BE2C (cell line): ENCODE data around the gene DUSP14.
"Not testable (repeated sequence)": the region's sequence is repeated elsewhere in the genome, so short reads cannot be mapped to it uniquely, and the experiment has no call there.

Experiments
- DNase-seq: peaks from one replicate; pipeline ENCODE4 v3.0.0-alpha.2; 2020
- H3K27me3 ChIP-seq: fragments of 250-450 bp; sonication (Bioruptor Pico); 2 replicates; pipeline ENCODE4 v1.5.1; 2020; ENCODE audit warnings: mild to moderate bottlenecking
- H3K36me3 ChIP-seq: fragments of 250-450 bp; sonication (Bioruptor Pico); 2 replicates; pipeline ENCODE4 v1.5.1; 2020; ENCODE audit warnings: mild to moderate bottlenecking
- H3K4me1 ChIP-seq: fragments of 250-450 bp; sonication (Bioruptor Pico); 2 replicates; pipeline ENCODE4 v1.5.1; 2020
- H3K4me3 ChIP-seq: 2 replicates; pipeline ENCODE4 v1.5.1; 2011; ENCODE audit warnings: low read depth, low read length
- H3K9me3 ChIP-seq: fragments of 250-450 bp; sonication (Bioruptor Pico); 2 replicates; pipeline ENCODE4 v1.5.1; 2020
- CTCF ChIP-seq: IDR thresholded peaks from 2 replicates; pipeline ENCODE4 v1.5.1; 2012; ENCODE audit warnings: mild to moderate bottlenecking, low read depth, low read length

Gene DUSP14

GRCh38 chr17:37507111-37507510, 17.4 kb downstream of the DUSP14 start:
- H3K9me3 ChIP-seq, result no peaks in the 10 kb centered on the region
- peaks cover under 1% of the 10 kb centered on the region for H3K36me3 ChIP-seq
- no peak for TF ChIP-seq CTCF
- DNase-seq, result peak; percentile 53
- 0 out of 2 replicates have a peak overlapping the region, but pooled peaks have one; percentile 10 for H3K4me3 ChIP-seq
- no peaks in the 10 kb centered on the region for H3K27me3 ChIP-seq
- no peaks in the 10 kb centered on the region for H3K4me1 ChIP-seq

DNA sequence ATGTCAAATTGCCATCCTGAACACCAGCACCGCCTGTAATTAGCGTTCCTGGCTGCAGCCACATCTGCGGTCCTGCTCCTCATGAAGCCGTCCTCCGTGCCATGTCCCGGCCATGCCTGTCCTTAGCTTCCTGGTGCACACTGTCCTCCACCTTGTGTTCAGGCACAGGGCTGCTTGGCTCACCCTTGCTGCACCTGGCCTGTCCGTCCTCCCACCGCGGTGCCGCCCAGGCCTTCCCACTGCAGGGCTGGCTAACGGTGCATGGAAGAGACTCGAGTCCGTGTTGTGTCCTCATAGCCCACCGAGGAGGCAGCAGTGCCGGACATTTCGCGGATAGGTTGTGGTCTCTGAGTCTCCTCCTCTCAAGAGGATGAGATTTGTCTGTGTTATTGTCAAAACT, 20.4 kb downstream of the DUSP14 start:
- H3K4me1 ChIP-seq, result no peaks in the 10 kb centered on the region
- no peaks in the 10 kb centered on the region for H3K9me3 ChIP-seq
- H3K27me3 ChIP-seq, result no peaks in the 10 kb centered on the region
- no peak for DNase-seq
- H3K4me3 ChIP-seq, result no peak overlapping the region
- H3K36me3 ChIP-seq, result peaks cover 8% of the 10 kb centered on the region
- no peak for TF ChIP-seq CTCF

DNA sequence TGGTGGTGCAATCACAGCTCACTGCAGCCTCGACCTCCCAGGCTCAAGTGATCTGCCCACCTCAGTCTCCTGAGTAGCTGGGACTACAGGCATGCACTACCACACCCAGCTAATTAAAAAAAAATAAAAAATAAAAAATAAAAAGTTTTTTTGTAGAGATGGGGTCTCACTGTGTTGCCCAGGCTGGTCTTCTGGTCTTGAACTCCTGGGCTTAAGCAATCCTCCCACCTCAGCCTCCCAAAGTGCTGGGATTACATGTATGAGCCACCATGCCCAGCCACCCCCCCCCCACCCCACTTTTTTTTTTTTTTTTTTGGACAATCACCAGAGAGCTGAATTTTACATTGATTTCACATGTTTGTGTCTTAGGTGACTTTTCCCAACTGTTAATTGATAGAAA, 22.0 kb downstream of the DUSP14 start:
- not testable (repeated sequence) for H3K4me1 ChIP-seq, H3K4me3 ChIP-seq, DNase-seq, H3K9me3 ChIP-seq, H3K27me3 ChIP-seq
- peaks cover 14% of the 10 kb centered on the region for H3K36me3 ChIP-seq

- TF ChIP-seq CTCF, result no peak
- no peaks in the 10 kb centered on the region for H3K4me1 ChIP-seq
- no peaks in the 10 kb centered on the region for H3K9me3 ChIP-seq
- H3K4me3 ChIP-seq, result no peak overlapping the region
- DNase-seq, result no peak
- H3K27me3 ChIP-seq, result no peaks in the 10 kb centered on the region
- H3K36me3 ChIP-seq, result peaks cover 18% of the 10 kb centered on the region
These were observed 22.9 kb downstream of the DUSP14 start for GRCh38 chr17:37512442-37513068.

- no peaks in the 10 kb centered on the region for H3K27me3 ChIP-seq
- no peak for DNase-seq
- H3K36me3 ChIP-seq, result peaks cover 29% of the 10 kb centered on the region
- TF ChIP-seq CTCF, result no peak
- H3K4me1 ChIP-seq, result no peaks in the 10 kb centered on the region
- H3K9me3 ChIP-seq, result no peaks in the 10 kb centered on the region
- no peak overlapping the region for H3K4me3 ChIP-seq
These were observed 24.0 kb downstream of the DUSP14 start for GRCh38 chr17:37513711-37514110.

DNA sequence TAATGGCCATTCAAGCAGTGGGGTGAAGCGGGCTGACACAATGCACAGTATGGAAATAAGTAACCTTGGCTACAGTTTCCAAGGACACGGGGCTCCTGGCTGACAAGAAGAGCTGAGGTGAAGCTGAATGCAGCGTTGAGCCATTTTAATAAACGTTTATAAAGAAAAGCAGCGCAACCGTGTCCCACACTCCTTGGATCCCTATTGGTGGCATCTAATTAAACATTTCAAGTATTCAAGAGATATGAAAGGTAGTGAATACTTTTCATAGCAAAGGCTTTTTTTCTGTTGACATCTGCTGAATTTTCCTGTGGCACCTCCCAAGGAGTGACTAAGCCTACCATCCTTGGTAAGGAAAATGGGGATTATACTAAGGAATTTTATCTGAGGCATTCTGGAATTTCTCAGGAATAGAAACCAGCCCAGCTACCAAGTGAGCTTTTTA, 26.5 kb downstream of the DUSP14 start:
- H3K36me3 ChIP-seq, result peaks cover 41% of the 10 kb centered on the region
- H3K27me3 ChIP-seq, result no peaks in the 10 kb centered on the region
- no peaks in the 10 kb centered on the region for H3K4me1 ChIP-seq
- TF ChIP-seq CTCF, result no peak
- no peaks in the 10 kb centered on the region for H3K9me3 ChIP-seq
- no peak for DNase-seq
- H3K4me3 ChIP-seq, result no peak overlapping the region
